HCT116 (cell line): Measurements from ENCODE around the gene HMSD. TPM values are rescaled to one million over a fixed set of nuclear protein-coding genes. Genes with fewer than 3 reads are reported as not detected.

ENCODE experiments used
- ATAC-seq: fragments of 200-7000 bp; cut with Tn5 transposase; 2 replicates; pipeline ENCODE4 v1.9.1; 2020; ENCODE audit warnings: mild to moderate bottlenecking, moderate library complexity
- BruUV-seq: library from RNA; stranded (reverse); fragments of 400-500 nt; replicated peaks from 2 replicates; lab custom pipeline; 2021; lab: Mats Ljungman, UMichigan
- CTCF ChIA-PET: fragments of 300-600 bp; sonication (Branson Sonifier 250); formaldehyde crosslinking; loops from one replicate; lab custom pipeline; 2021; ENCODE audit warnings: antibody characterized with exemption; lab: Charles Lee
- POLR2A ChIA-PET: fragments of 300-600, 350-600 bp; sonication (Branson Sonifier 250); formaldehyde crosslinking; loops from one replicate; lab custom pipeline; 2021; ENCODE audit warnings: antibody characterized with exemption; lab: Charles Lee
- RAD21 ChIA-PET, 2 experiments: fragments of 300-600 bp; sonication (Branson Sonifier 250); formaldehyde crosslinking; loops; one replicate each; lab custom pipeline; 2023; ENCODE audit warnings: low total read pairs in 2 of 2; ENCODE audit not compliant: uncharacterized antibody in 2 of 2, unreplicated experiment in 2 of 2, low non-redundant PET in 1 of 2; lab: Charles Lee
- DNase-seq: peaks from one replicate; pipeline ENCODE4 v3.0.0-alpha.2; 2010; ENCODE audit warnings: low read depth, low spot score
- H2AFZ ChIP-seq: fragments of 200-600 bp; shearing (Covaris generic), sonication (generic); 2 replicates; pipeline ENCODE4 v1.6.1; 2017; ENCODE audit warnings: low read depth, mixed run types, mixed read lengths, antibody characterized with exemption, low read length; ENCODE audit not compliant: poor library complexity, severe bottlenecking
- H3K27ac ChIP-seq: 2 replicates; pipeline ENCODE4 v1.5.1; 2012; ENCODE audit warnings: low read depth, low read length
- H3K27me3 ChIP-seq: fragments of 200-600 bp; sonication (generic); 2 replicates; pipeline ENCODE4 v1.6.1; 2016; ENCODE audit warnings: mixed run types, low read length, mixed read lengths; ENCODE audit not compliant: insufficient read depth
- H3K36me3 ChIP-seq, 2 experiments: fragments of 200-500 bp in 1 of 2; fragments of 200-600 bp in 1 of 2; sonication (Bioruptor generic) in 1 of 2; sonication (generic) in 1 of 2; 2 replicates each; pipeline versions ENCODE4 v1.5.1 to v1.6.1; 2014 to 2016; ENCODE audit warnings: low read length in 2 of 2, inconsistent platforms in 1 of 2, mixed read lengths in 1 of 2, mixed run types in 1 of 2; ENCODE audit not compliant: insufficient read depth in 2 of 2, control insufficient read depth in 1 of 2
- H3K4me1 ChIP-seq, 2 experiments: fragments of 200-600 bp in 1 of 2; sonication (generic) in 1 of 2; 2 replicates each; pipeline versions ENCODE4 v1.5.1 to v1.6.1; 2012 to 2017; ENCODE audit warnings: low read length in 2 of 2, inconsistent platforms in 1 of 2, mild to moderate bottlenecking in 1 of 2, mixed read lengths in 1 of 2, mixed run types in 1 of 2, moderate library complexity in 1 of 2; ENCODE audit not compliant: insufficient read depth in 2 of 2, control insufficient read depth in 1 of 2
- H3K4me2 ChIP-seq: fragments of 200-600 bp; sonication (generic); 2 replicates; pipeline ENCODE4 v1.6.1; 2017; ENCODE audit warnings: mixed run types, low read length, mixed read lengths
- H3K4me3 ChIP-seq, 2 experiments: fragments of 200-600 bp in 1 of 2; sonication (generic) in 1 of 2; replicated peaks in 1 of 2; 2 replicates each; pipeline ENCODE4 v1.5.1; 2011 to 2016; ENCODE audit warnings: low read length in 2 of 2, control low read depth in 1 of 2, low read depth in 1 of 2, mild to moderate bottlenecking in 1 of 2, mixed read lengths in 1 of 2, mixed run types in 1 of 2
- H3K79me2 ChIP-seq: fragments of 200-600 bp; sonication (generic); 2 replicates; pipeline ENCODE4 v1.6.1; 2017; ENCODE audit warnings: mild to moderate bottlenecking, mixed run types, low read length, moderate library complexity, mixed read lengths; ENCODE audit not compliant: insufficient read depth
- H3K9ac ChIP-seq: fragments of 200-600 bp; sonication (generic); 2 replicates; pipeline ENCODE4 v1.6.1; 2016; ENCODE audit warnings: low read length, mixed read lengths
- H3K9me2 ChIP-seq: fragments of 200-600 bp; sonication (generic), shearing (Covaris generic); 2 replicates; pipeline ENCODE4 v1.6.1; 2017; ENCODE audit warnings: mixed run types, mild to moderate bottlenecking, moderate library complexity; ENCODE audit not compliant: insufficient read depth
- H3K9me3 ChIP-seq, 2 experiments: fragments of 200-500 bp in 1 of 2; fragments of 200-600 bp in 1 of 2; sonication (Bioruptor generic) in 1 of 2; sonication (generic) in 1 of 2; 2 replicates each; pipeline ENCODE4 v1.6.1; 2014 to 2017; ENCODE audit warnings: low read length in 2 of 2, mixed read lengths in 2 of 2, inconsistent platforms in 1 of 2, low read depth in 1 of 2, mild to moderate bottlenecking in 1 of 2, mixed run types in 1 of 2, moderate library complexity in 1 of 2; ENCODE audit not compliant: control insufficient read depth in 1 of 2, insufficient read depth in 1 of 2
- H4K20me1 ChIP-seq: fragments of 200-600 bp; sonication (generic), shearing (Covaris generic); 2 replicates; pipeline ENCODE4 v1.6.1; 2017; ENCODE audit warnings: mixed run types, mild to moderate bottlenecking, moderate library complexity; ENCODE audit not compliant: insufficient read depth
- CBX3 ChIP-seq: IDR thresholded peaks from 2 replicates; pipeline ENCODE4 v1.6.1; 2012; ENCODE audit warnings: low read depth
- CEBPB ChIP-seq: IDR thresholded peaks from 2 replicates; pipeline ENCODE4 v1.6.1; 2012; ENCODE audit warnings: low read depth
- EGR1 ChIP-seq: IDR thresholded peaks from 2 replicates; pipeline ENCODE4 v1.6.1; 2012; ENCODE audit warnings: low read depth
- ELF1 ChIP-seq: IDR thresholded peaks from 2 replicates; pipeline ENCODE4 v1.6.1; 2012; ENCODE audit warnings: low read depth, borderline replicate concordance
- EZH2 ChIP-seq: fragments of 200-600 bp; sonication (generic); IDR thresholded peaks from 2 replicates; pipeline ENCODE4 v1.6.1; 2017; ENCODE audit warnings: antibody characterized with exemption, mixed run types
- EZH2phosphoT487 ChIP-seq: fragments of 200-600 bp; IDR thresholded peaks from 2 replicates; pipeline ENCODE4 v1.6.1; 2018; ENCODE audit warnings: antibody characterized with exemption, borderline replicate concordance
- JUND ChIP-seq: IDR thresholded peaks from 2 replicates; pipeline ENCODE4 v1.6.1; 2012
- SP1 ChIP-seq: IDR thresholded peaks from 2 replicates; pipeline ENCODE4 v1.6.1; 2012; ENCODE audit warnings: low read depth
- SRF ChIP-seq: IDR thresholded peaks from 2 replicates; pipeline ENCODE4 v1.6.1; 2012; ENCODE audit warnings: low read depth
- YY1 ChIP-seq: IDR thresholded peaks from 2 replicates; pipeline ENCODE4 v1.6.1; 2011; ENCODE audit warnings: low read length, low read depth, moderate library complexity, mild to moderate bottlenecking; ENCODE audit not compliant: insufficient replicate concordance; ENCODE audit errors: extremely low read depth
- ZFX ChIP-seq: fragments of 450-650 bp; IDR thresholded peaks from 2 replicates; pipeline ENCODE4 v1.6.1; 2017
- intact Hi-C: fragments of 100-400 bp; cut with micrococcal nuclease; formaldehyde crosslinking; loops from 2 replicates; pipeline ENCODE4 v1.10.0; 2022
- total RNA-seq: library from RNA; stranded (reverse); gene quantifications from one replicate; pipeline ENCODE4 v1.2.1, GENCODE V29; 2021; ENCODE audit not compliant: unreplicated experiment
- TF ChIP-seq, protein P1 (sequence below): IDR thresholded peaks from 2 replicates; pipeline ENCODE4 v1.6.1; 2012
- TF ChIP-seq, protein P2 (sequence below): IDR thresholded peaks from 2 replicates; pipeline ENCODE4 v1.6.1; 2012; ENCODE audit warnings: low read depth
- TF ChIP-seq, protein P3 (sequence below): IDR thresholded peaks from 2 replicates; pipeline ENCODE4 v1.6.1; 2011; ENCODE audit warnings: mild to moderate bottlenecking, low read length, moderate library complexity; ENCODE audit not compliant: insufficient replicate concordance; ENCODE audit errors: extremely low read depth

The HMSD gene
- total RNA-seq, 1 experiment from 2014 or later, result 5.3 TPM

GRCh38 chr18:63975628-63976027, 26.5 kb downstream of the HMSD start:
- H3K9me2 ChIP-seq, result no peaks in the 10 kb centered on the region
- no TSS peak for BruUV-seq
- no peaks in the 10 kb centered on the region for H3K79me2 ChIP-seq
- peaks cover 6 to 15% of the 10 kb centered on the region in 2 experiments; a peak in 3 of 4 replicates for H3K4me1 ChIP-seq
- H4K20me1 ChIP-seq, result no peaks in the 10 kb centered on the region
- H3K27me3 ChIP-seq, result no peaks in the 10 kb centered on the region
- H3K9me3 ChIP-seq, result no peaks in the 10 kb centered on the region
- CTCF ChIA-PET, result interaction anchor here (2.3 kb wide), 1 partner anchor 12 kb away, joined by 10 read pairs; no protein-coding TSS in a partner anchor
- intact Hi-C loops, result no loop called here
- no peak overlapping the region for H2AFZ ChIP-seq
- ATAC-seq, result no peak
- no peak overlapping the region for H3K4me3 ChIP-seq
- no peak for DNase-seq
- no peak overlapping the region for H3K27ac ChIP-seq
- no peaks in the 10 kb centered on the region for H3K36me3 ChIP-seq
- H3K9ac ChIP-seq, result no peak overlapping the region
- TF ChIP-seq EZH2phosphoT487 (no peak), ELF1 (no peak), JUND (no peak), EZH2 (no peak), CEBPB (no peak), CBX3 (no peak), YY1 (no peak), SRF (no peak), EGR1 (no peak), ZFX (no peak), SP1 (no peak)
- TF ChIP-seq, protein P1, sequence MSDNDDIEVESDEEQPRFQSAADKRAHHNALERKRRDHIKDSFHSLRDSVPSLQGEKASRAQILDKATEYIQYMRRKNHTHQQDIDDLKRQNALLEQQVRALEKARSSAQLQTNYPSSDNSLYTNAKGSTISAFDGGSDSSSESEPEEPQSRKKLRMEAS, result no peak
- TF ChIP-seq, protein P2, sequence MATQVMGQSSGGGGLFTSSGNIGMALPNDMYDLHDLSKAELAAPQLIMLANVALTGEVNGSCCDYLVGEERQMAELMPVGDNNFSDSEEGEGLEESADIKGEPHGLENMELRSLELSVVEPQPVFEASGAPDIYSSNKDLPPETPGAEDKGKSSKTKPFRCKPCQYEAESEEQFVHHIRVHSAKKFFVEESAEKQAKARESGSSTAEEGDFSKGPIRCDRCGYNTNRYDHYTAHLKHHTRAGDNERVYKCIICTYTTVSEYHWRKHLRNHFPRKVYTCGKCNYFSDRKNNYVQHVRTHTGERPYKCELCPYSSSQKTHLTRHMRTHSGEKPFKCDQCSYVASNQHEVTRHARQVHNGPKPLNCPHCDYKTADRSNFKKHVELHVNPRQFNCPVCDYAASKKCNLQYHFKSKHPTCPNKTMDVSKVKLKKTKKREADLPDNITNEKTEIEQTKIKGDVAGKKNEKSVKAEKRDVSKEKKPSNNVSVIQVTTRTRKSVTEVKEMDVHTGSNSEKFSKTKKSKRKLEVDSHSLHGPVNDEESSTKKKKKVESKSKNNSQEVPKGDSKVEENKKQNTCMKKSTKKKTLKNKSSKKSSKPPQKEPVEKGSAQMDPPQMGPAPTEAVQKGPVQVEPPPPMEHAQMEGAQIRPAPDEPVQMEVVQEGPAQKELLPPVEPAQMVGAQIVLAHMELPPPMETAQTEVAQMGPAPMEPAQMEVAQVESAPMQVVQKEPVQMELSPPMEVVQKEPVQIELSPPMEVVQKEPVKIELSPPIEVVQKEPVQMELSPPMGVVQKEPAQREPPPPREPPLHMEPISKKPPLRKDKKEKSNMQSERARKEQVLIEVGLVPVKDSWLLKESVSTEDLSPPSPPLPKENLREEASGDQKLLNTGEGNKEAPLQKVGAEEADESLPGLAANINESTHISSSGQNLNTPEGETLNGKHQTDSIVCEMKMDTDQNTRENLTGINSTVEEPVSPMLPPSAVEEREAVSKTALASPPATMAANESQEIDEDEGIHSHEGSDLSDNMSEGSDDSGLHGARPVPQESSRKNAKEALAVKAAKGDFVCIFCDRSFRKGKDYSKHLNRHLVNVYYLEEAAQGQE, result no peak
- TF ChIP-seq, protein P3, sequence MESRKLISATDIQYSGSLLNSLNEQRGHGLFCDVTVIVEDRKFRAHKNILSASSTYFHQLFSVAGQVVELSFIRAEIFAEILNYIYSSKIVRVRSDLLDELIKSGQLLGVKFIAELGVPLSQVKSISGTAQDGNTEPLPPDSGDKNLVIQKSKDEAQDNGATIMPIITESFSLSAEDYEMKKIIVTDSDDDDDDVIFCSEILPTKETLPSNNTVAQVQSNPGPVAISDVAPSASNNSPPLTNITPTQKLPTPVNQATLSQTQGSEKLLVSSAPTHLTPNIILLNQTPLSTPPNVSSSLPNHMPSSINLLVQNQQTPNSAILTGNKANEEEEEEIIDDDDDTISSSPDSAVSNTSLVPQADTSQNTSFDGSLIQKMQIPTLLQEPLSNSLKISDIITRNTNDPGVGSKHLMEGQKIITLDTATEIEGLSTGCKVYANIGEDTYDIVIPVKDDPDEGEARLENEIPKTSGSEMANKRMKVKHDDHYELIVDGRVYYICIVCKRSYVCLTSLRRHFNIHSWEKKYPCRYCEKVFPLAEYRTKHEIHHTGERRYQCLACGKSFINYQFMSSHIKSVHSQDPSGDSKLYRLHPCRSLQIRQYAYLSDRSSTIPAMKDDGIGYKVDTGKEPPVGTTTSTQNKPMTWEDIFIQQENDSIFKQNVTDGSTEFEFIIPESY, result no peak
- RAD21 ChIA-PET, result no interaction called here
- H3K4me2 ChIP-seq, result no peak overlapping the region
- POLR2A ChIA-PET, result no interaction called here
